AG09319 (cell line): ENCODE data around the gene GOLGA2.

ENCODE experiments used
- DNase-seq: peaks from one replicate; pipeline ENCODE4 v3.0.0-alpha.2; 2010; ENCODE audit warnings: low read depth; ENCODE audit errors: extremely low read depth
- TF ChIP-seq, protein P1 (sequence below): IDR thresholded peaks from 2 replicates; pipeline ENCODE4 v1.5.1; 2011; ENCODE audit warnings: low read depth, mild to moderate bottlenecking, inconsistent platforms, low read length, moderate library complexity

GOLGA2 gene

DNA sequence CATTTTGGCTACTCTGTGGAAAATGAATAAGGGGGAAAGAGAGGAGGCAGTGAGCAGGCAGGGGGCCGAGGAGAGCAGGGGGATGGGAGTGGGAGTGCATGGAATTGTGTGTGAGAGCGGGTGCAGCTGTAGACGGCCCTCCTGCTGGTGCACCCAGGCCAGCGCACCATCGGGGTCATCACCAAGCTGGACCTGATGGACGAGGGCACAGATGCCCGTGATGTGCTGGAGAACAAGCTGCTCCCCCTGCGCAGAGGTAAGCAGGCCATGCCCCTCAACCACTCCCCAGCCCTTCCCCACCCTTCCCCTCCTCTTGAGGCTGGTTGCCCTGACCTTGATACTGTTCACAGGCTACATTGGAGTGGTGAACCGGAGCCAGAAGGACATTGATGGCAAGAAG lies 56.0 kb downstream of the GOLGA2 start:
- no peak for DNase-seq
- TF ChIP-seq, protein P1, sequence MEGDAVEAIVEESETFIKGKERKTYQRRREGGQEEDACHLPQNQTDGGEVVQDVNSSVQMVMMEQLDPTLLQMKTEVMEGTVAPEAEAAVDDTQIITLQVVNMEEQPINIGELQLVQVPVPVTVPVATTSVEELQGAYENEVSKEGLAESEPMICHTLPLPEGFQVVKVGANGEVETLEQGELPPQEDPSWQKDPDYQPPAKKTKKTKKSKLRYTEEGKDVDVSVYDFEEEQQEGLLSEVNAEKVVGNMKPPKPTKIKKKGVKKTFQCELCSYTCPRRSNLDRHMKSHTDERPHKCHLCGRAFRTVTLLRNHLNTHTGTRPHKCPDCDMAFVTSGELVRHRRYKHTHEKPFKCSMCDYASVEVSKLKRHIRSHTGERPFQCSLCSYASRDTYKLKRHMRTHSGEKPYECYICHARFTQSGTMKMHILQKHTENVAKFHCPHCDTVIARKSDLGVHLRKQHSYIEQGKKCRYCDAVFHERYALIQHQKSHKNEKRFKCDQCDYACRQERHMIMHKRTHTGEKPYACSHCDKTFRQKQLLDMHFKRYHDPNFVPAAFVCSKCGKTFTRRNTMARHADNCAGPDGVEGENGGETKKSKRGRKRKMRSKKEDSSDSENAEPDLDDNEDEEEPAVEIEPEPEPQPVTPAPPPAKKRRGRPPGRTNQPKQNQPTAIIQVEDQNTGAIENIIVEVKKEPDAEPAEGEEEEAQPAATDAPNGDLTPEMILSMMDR: no peak

- DNase-seq: no peak
These were observed 57.1 kb downstream of the GOLGA2 start for GRCh38 chr9:128218518-128219389.

GRCh38 chr9:128218172-128218517 lies 57.7 kb downstream of the GOLGA2 start:
- DNase-seq: no peak
- TF ChIP-seq, protein P1: no peak

More at GRCh38 chr9:128218518-128219389, 57.1 kb downstream of the GOLGA2 start:
- TF ChIP-seq, protein P1: no peak

- TF ChIP-seq, protein P1: no peak
These were observed 58.8 kb downstream of the GOLGA2 start for GRCh38 chr9:128216781-128217553.

GRCh38 chr9:128215491-128216409 lies 60.1 kb downstream of the GOLGA2 start:
- TF ChIP-seq, protein P1: no peak
- no peak for DNase-seq

More at GRCh38 chr9:128216781-128217553, 58.8 kb downstream of the GOLGA2 start:
- DNase-seq: no peak

GRCh38 chr9:128214571-128215490 lies 61.0 kb downstream of the GOLGA2 start:
- DNase-seq: no peak
- TF ChIP-seq, protein P1: no peak
